Fibroblast of villous mesenchyme (primary cell): Measurements from ENCODE around the gene DENND2A. TPM values are rescaled to one million over a fixed set of nuclear protein-coding genes. Genes with fewer than 3 reads are reported as not detected.

Experiments
- DNase-seq: peaks from one replicate; pipeline ENCODE4 v3.0.0-alpha.2; 2010; ENCODE audit warnings: low read depth
- H3K4me3 ChIP-seq: 2 replicates; pipeline ENCODE4 v1.5.1; 2011; ENCODE audit warnings: low read depth, mild to moderate bottlenecking, low read length
- total RNA-seq: library from RNA; depleted of rRNA; stranded (reverse); fragments of >200 nt; gene quantifications from 2 replicates; pipeline ENCODE4 v1.2.3, GENCODE V29; 2012
- TF ChIP-seq, protein P1 (sequence below): IDR thresholded peaks from 2 replicates; pipeline ENCODE4 v1.5.1; 2012; ENCODE audit warnings: low read depth, mild to moderate bottlenecking, low read length; ENCODE audit not compliant: insufficient read depth

DENND2A gene
- total RNA-seq, 1 donor = 25.5 TPM

DNA sequence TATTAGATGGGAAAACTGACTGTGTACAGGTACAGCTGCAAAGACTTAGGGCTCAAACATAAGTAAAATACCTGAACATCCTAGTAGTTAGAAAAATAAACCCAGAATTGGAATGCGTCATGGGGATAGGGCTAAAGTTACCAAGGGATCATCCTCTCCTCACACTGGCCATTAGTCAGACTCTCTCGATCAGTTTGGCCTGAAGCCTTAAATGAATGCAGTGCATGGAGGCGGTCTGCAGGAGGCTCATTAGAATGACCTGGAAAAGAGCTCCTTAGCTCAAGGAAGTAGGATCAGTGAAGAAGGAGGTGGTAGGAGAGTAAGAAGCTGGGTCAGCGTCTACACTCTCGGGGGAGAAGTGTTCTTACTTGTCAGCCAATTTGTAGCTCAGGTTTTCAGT is 35.3 kb downstream of the DENND2A start:
- DNase-seq = no peak
- H3K4me3 ChIP-seq = no peak overlapping the region
- TF ChIP-seq, protein P1, sequence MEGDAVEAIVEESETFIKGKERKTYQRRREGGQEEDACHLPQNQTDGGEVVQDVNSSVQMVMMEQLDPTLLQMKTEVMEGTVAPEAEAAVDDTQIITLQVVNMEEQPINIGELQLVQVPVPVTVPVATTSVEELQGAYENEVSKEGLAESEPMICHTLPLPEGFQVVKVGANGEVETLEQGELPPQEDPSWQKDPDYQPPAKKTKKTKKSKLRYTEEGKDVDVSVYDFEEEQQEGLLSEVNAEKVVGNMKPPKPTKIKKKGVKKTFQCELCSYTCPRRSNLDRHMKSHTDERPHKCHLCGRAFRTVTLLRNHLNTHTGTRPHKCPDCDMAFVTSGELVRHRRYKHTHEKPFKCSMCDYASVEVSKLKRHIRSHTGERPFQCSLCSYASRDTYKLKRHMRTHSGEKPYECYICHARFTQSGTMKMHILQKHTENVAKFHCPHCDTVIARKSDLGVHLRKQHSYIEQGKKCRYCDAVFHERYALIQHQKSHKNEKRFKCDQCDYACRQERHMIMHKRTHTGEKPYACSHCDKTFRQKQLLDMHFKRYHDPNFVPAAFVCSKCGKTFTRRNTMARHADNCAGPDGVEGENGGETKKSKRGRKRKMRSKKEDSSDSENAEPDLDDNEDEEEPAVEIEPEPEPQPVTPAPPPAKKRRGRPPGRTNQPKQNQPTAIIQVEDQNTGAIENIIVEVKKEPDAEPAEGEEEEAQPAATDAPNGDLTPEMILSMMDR = no peak

- H3K4me3 ChIP-seq = no peak overlapping the region
- peak; percentile 77 for DNase-seq
- TF ChIP-seq, protein P1 = no peak
Measured at GRCh38 chr7:140604760-140605159, 35.9 kb downstream of the DENND2A start.

DNA sequence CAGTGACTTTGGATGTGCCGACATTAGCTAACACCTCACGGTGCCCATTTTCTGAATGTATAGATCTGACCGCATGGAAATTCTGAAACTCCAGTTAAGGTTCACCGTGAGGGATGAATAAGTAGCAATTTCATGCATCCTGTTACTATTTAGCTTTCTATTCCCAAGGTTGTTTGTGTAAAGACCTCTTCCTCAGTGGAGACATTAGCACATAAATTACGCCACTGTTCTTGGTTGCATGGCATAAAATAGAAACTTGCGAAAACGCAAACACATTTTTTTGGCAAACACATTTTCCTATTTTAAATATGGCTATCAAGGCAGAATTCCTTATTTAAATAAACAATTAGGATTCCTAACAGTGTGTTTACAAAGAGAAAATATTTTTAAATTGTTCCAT is 36.5 kb downstream of the DENND2A start:
- no peak overlapping the region for H3K4me3 ChIP-seq
- no peak for DNase-seq
- TF ChIP-seq, protein P1 = no peak

DNA sequence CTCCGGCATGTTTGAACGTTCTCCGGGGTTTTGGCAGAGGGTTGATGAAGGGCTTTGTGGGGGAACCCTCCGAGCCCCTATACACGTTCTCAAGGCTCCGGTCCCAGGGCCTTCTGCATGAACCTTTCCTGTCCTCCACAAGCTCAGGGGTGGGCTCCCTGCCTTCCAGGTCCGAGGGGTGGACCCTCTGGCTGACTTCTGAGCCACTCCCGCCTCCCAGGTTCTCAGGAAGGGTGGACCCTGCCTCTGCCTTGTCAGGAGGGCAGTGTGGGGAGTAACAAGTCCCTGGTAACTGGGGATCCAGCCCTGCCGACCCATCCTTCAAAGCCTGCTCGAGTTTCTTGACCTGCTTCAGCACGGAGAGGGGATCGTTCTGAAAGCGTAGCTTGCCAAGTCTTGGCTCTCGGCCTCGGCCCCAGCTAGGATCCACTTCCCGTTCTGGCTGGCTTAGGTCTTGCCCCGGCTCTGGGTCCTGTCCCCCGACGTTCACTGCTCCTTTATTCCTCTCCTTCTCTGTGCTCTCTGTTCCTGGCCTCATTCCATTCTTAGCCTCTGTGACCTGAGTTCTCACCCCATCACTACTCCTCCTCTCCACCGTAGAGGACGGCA is 38.9 kb downstream of the DENND2A start:
- DNase-seq = no peak
- TF ChIP-seq, protein P1 = no peak
- no peak overlapping the region for H3K4me3 ChIP-seq

DNA sequence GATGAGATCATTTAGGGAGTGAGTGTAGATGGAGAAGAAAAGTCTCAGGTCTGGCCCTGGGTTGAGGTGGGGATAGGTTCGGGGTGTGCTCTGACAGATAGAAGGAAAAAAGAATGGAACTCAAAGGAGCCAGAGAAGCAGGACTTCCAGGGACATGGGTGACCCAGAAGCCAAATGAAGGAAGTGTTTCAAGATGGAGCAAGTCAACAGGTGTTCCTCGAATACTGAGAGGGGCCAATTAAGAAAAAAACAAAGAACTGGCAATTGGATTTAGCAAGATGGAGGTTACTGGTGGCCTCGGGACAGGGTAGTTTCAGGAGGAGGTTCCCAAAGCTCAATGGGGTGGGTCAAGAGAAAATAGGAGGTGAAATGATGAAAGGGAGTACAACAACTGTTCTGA is 40.3 kb downstream of the DENND2A start:
- DNase-seq = no peak
- no peak overlapping the region for H3K4me3 ChIP-seq
- TF ChIP-seq, protein P1 = no peak

GRCh38 chr7:140597428-140597949 is 43.1 kb downstream of the DENND2A start:
- no peak overlapping the region for H3K4me3 ChIP-seq
- DNase-seq = no peak
- TF ChIP-seq, protein P1 = no peak
